Gastrocnemius medialis (tissue), 4 donors: Measurements from ENCODE around the gene METTL26. TPM values are rescaled to one million over a fixed set of nuclear protein-coding genes. Genes with fewer than 3 reads are reported as not detected.

Experiments
- ATAC-seq, 2 donors: fragments of 150-250 bp; one replicate each; pipeline ENCODE4 v1.9.1; 2016
- DNase-seq, 2 donors: peaks; one replicate each; pipeline ENCODE4 v3.0.0-alpha.2; 2019
- H3K27ac ChIP-seq, 4 donors: fragments of 200-600 bp; sonication (generic); 1 replicate in 1 of 4; 2 replicates in 3 of 4; pipeline ENCODE4 v1.5.1; 2016 to 2018; ENCODE audit warnings: mild to moderate bottlenecking in 2 of 4, moderate library complexity in 1 of 4
- H3K27me3 ChIP-seq, 3 donors: fragments of 200-600 bp; sonication (generic) in 2 of 3; 1 replicate in 1 of 3; 2 replicates in 2 of 3; pipeline versions ENCODE4 v1.5.1 to v1.6.0; 2016 to 2019; ENCODE audit warnings: mild to moderate bottlenecking in 1 of 3, moderate library complexity in 1 of 3
- H3K36me3 ChIP-seq, 2 donors: fragments of 200-600 bp; sonication (generic) in 1 of 2; one replicate each; pipeline ENCODE4 v1.5.1; 2017 to 2018
- H3K4me1 ChIP-seq, 2 donors: fragments of 200-600 bp; sonication (generic) in 1 of 2; one replicate each; pipeline ENCODE4 v1.5.1; 2016 to 2017; ENCODE audit warnings: mild to moderate bottlenecking in 2 of 2
- H3K4me3 ChIP-seq, 4 donors: fragments of 200-600 bp; sonication (generic) in 3 of 4; 1 replicate in 1 of 4; 2 replicates in 3 of 4; pipeline ENCODE4 v1.5.1; 2016 to 2019; ENCODE audit warnings: mild to moderate bottlenecking in 2 of 4
- H3K9me3 ChIP-seq, 3 donors: fragments of 200-600 bp; sonication (generic) in 2 of 3; 1 replicate in 1 of 3; 2 replicates in 2 of 3; pipeline ENCODE4 v1.5.1; 2016 to 2019
- CTCF ChIP-seq, 5 experiments: fragments of 450-650 bp in 3 of 5; fragments of 200-600 bp in 2 of 5; sonication (generic) in 2 of 5; IDR thresholded peaks in 4 of 5; conservative IDR thresholded peaks in 1 of 5; 1 replicate in 4 of 5; 2 replicates in 1 of 5; pipeline ENCODE4 v1.5.1; 2016 to 2019; ENCODE audit warnings: antibody characterized with exemption in 5 of 5, mild to moderate bottlenecking in 3 of 5, moderate library complexity in 3 of 5
- POLR2A ChIP-seq, 2 donors: fragments of 450-650 bp; IDR thresholded peaks; one replicate each; pipeline ENCODE4 v1.6.1; 2017; ENCODE audit warnings: antibody characterized with exemption in 2 of 2, mild to moderate bottlenecking in 2 of 2, moderate library complexity in 2 of 2
- in situ Hi-C, 4 donors: fragments of 200-750 bp; cut with MboI; loops; one replicate each; pipeline versions ENCODE4 v1.15.0 to v1.8.0; 2017; ENCODE audit warnings: low sequenced_read_pairs in 4 of 4
- intact Hi-C: fragments of 100-400 bp; cut with DNase I; formaldehyde crosslinking; loops from one replicate; pipeline ENCODE4 v1.15.1; 2023; ENCODE audit warnings: low total_unique reads
- total RNA-seq, 4 donors: library from RNA; depleted of rRNA; stranded (reverse); fragments of >200 nt; gene quantifications; one replicate each; pipeline versions ENCODE4 v1.1.0 to v1.2.3, GENCODE V29; 2016

Gene METTL26
- total RNA-seq, 4 donors from 2014 or later, result 114 to 212 (median 141) TPM

GRCh38 chr16:589658-590187 is 46.4 kb downstream of the METTL26 start, which contains the start of gene RAB40C:
Gene RAB40C (plus strand): TSS chr16:590066. CDS start chr16:590292, 226 bp downstream.
- ATAC-seq, result peak; percentile 60 to 72
- Histone ChIP-seq H3K4me3 (peak within 1 kb of the TSS; percentile 89 to 94 (median 90)), H3K9me3 (no peaks in the 10 kb centered on the region), H3K4me1 (peaks cover 61 to 66% of the 10 kb centered on the region in 2 donors), H3K36me3 (no peaks in the 10 kb centered on the region), H3K27me3 (no peaks in the 10 kb centered on the region), H3K27ac (peak within 1 kb of the TSS; percentile 96 to 99 (median 98))
- in situ Hi-C loops, result no loop called here
- DNase-seq, result peak; percentile 99
- intact Hi-C loops, result loop anchor here (1.0 kb wide), 4 partner anchors 48 to 164 kb away; partner anchors contain the start of gene RAB11FIP3
- TF ChIP-seq CTCF (IDR thresholded peaks at IDR 0.05 in 4 of 5, conservative IDR thresholded peaks at IDR 0.05 in 1 of 5) (no peak), POLR2A (IDR thresholded peaks at IDR 0.05) (no peak)

- DNase-seq (peak; percentile 96), ATAC-seq (peak; percentile 72 to 78)
- intact Hi-C loops (loop anchor here (1.0 kb wide), 3 partner anchors 48 to 164 kb away; partner anchors contain the start of gene RAB11FIP3), in situ Hi-C loops (no loop called here)
- Histone ChIP-seq H3K4me3 (peak overlapping the region; percentile 85 to 94 (median 89)), H3K27me3 (no peaks in the 10 kb centered on the region), H3K9me3 (no peaks in the 10 kb centered on the region), H3K36me3 (no peaks in the 10 kb centered on the region), H3K27ac (peak overlapping the region; percentile 96 to 99 (median 98)), H3K4me1 (peaks cover 56 to 61% of the 10 kb centered on the region in 2 donors)
- TF ChIP-seq CTCF (IDR thresholded peaks at IDR 0.05 in 4 of 5, conservative IDR thresholded peaks at IDR 0.05 in 1 of 5) (peak in 2 of 5 experiments; percentile 8 to 13), POLR2A (IDR thresholded peaks at IDR 0.05) (peak; percentile 96 to 97)
These were observed 47.0 kb downstream of the METTL26 start for GRCh38 chr16:588889-589657.

- ATAC-seq (peak in 1 of 2 donors; percentile 1), DNase-seq (peak in 1 of 2 donors; percentile 50)
- intact Hi-C loops, result no loop called here
- Histone ChIP-seq H3K27ac (peak overlapping the region; percentile 96 to 99 (median 98)), H3K36me3 (no peaks in the 10 kb centered on the region), H3K27me3 (no peaks in the 10 kb centered on the region), H3K4me3 (peak overlapping the region; percentile 85 to 94 (median 89)), H3K4me1 (peaks cover 50 to 56% of the 10 kb centered on the region in 2 donors), H3K9me3 (no peaks in the 10 kb centered on the region)
- in situ Hi-C loops, result no loop called here
- TF ChIP-seq POLR2A (IDR thresholded peaks at IDR 0.05) (no peak), CTCF (IDR thresholded peaks at IDR 0.05 in 4 of 5, conservative IDR thresholded peaks at IDR 0.05 in 1 of 5) (no peak)
These were observed 47.5 kb downstream of the METTL26 start for GRCh38 chr16:588639-588888.

- H3K9me3 ChIP-seq, result no peaks in the 10 kb centered on the region
- in situ Hi-C loops, result no loop called here
- H3K27ac ChIP-seq, result peak overlapping the region; percentile 96 to 99 (median 98)
- H3K27me3 ChIP-seq, result no peaks in the 10 kb centered on the region
- no peaks in the 10 kb centered on the region for H3K36me3 ChIP-seq
- DNase-seq, result peak in 1 of 2 donors; percentile 57
- intact Hi-C loops, result no loop called here
- TF ChIP-seq POLR2A (IDR thresholded peaks at IDR 0.05) (no peak), CTCF (IDR thresholded peaks at IDR 0.05 in 4 of 5, conservative IDR thresholded peaks at IDR 0.05 in 1 of 5) (no peak)
- H3K4me3 ChIP-seq, result peak overlapping the region in 3 of 4 donors; percentile 89 to 94 (median 89)
- ATAC-seq, result no peak
- peaks cover 35 to 41% of the 10 kb centered on the region in 2 donors for H3K4me1 ChIP-seq
These were observed 49.2 kb downstream of the METTL26 start for GRCh38 chr16:586645-587590.
